NCI-H748 treated with DMSO at 0.1 percent for 48 hours (cell line): Measurements from ENCODE around the gene PPP2R1B.
"Not testable (repeated sequence)": the region's sequence is repeated elsewhere in the genome, so short reads cannot be mapped to it uniquely, and the experiment has no call there.

Experiments
- DNase-seq: peaks from one replicate; lab custom pipeline; 2025; lab: John Stamatoyannopoulos, UW

PPP2R1B gene

GRCh38 chr11:111726301-111726713 lies 39.9 kb downstream of the PPP2R1B start:
- no peak for DNase-seq

- no peak for DNase-seq
These were observed 40.6 kb downstream of the PPP2R1B start for GRCh38 chr11:111725621-111726020.

GRCh38 chr11:111724615-111725129 lies 41.5 kb downstream of the PPP2R1B start:
- DNase-seq = no peak

- DNase-seq = no peak
These were observed 42.6 kb downstream of the PPP2R1B start for GRCh38 chr11:111723595-111723994.

DNA sequence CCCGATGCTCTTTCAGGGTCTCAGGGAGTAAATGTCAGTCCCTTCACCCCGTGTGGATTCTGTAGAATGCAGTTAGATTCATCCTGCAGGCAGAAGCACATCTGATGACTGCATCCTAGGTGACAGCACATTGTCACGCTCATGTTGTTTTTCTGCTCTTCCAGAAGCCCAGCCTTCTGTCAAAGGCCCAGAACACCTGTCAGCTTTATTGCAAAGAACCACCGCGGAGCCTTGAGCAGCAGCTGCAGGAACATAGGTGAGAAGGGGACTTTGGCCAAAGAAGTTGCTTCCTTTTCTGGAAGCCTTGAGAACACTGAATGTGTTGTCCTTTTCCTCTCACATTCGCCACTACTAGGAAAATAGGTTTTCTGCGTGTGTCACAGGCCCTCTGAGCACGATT lies 43.7 kb downstream of the PPP2R1B start:
- DNase-seq = no peak

DNA sequence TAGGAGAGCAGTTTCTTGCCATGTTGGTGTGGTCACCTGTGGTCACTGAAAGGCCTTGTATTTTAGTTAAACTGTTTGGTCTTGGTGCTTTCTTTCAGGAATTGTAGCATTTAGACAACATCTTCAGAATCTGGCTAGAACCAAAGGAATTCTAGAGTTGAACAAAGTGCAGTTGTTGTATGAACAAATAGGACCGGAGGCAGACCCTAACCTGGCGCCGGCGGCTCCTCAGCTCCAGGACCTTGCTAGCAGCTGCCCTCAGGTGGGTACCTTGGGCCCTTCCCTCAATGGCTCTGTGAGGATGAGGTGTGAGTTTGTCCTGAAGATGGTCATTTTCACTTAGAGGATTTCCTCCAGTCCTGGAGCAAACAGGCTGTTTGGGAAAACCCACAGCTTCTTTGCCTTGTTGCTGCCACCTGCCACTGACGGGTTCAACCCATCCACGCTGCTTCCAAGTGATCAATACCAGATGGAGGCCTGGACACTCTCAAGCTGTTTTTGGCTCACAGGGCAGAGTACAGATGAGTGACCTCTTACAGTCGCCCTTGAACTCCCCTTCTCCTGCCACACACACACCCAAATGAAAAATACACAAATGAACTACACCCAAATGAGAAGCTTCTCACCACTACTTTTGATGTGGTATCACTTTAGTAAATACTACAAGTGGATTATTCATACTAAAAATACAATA lies 45.2 kb downstream of the PPP2R1B start:
- DNase-seq = no peak

GRCh38 chr11:111719379-111719778 lies 46.8 kb downstream of the PPP2R1B start:
- DNase-seq = no peak

DNA sequence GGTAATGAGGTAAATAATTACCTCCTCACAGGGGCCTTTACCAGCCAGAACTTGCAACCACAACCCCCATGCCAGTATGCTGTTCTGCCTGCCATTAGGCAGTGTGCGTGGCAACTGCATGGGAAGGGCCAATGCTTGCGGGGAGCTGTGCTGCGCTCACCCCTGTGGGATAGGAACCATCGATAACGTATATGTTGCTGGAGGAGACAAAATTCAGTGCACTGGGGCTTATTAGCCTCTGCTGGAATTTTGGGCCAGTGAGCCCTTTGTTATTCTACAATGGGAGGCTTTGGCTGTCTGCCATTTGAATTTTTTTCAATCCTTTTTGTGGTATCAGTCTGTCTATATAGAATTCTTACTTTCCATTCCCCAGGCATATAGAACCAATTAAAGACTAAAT lies 47.3 kb downstream of the PPP2R1B start:
- DNase-seq = no peak

- DNase-seq = no peak
These were observed 47.8 kb downstream of the PPP2R1B start for GRCh38 chr11:111718436-111718835.

DNA sequence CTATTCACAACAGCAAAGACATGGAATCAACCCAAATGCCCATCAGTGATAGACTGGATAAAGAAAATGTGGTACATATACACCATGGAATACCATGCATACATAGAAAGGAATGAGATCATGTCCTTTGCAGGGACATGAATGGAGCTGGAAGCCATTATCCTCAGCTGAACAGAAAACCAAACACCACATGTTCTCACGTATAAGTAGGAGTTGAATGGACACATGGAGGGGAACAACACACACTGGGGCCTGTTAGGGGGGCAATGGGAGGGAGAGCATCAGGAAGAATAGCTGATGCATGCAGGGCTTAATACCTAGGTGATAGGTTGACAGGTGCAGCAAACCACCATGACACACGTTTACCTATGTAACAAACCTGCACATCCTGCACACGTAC lies 48.5 kb downstream of the PPP2R1B start:
- not testable (repeated sequence) for DNase-seq

GRCh38 chr11:111715142-111715816 lies 50.9 kb downstream of the PPP2R1B start:
- no peak for DNase-seq

- DNase-seq = no peak
These were observed 51.7 kb downstream of the PPP2R1B start for GRCh38 chr11:111714522-111714921.

DNA sequence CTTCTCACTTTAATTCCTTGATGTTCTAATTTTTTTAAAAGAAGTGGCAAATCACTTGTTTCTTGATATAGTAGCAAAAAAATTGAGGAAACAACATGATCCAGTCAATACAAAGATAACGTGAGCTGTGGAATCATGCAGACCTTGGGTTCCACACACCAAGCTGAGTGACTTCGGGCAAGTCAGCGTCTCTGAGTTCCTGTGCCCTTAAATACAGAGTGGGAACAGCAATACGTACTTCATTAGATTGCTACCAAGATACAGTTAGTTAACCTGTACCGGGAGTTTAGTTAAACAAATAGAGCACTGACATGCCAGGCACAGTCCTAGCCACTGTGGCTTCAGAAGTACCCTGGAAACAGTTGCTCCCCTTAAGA lies 58.5 kb downstream of the PPP2R1B start:
- no peak for DNase-seq

DNA sequence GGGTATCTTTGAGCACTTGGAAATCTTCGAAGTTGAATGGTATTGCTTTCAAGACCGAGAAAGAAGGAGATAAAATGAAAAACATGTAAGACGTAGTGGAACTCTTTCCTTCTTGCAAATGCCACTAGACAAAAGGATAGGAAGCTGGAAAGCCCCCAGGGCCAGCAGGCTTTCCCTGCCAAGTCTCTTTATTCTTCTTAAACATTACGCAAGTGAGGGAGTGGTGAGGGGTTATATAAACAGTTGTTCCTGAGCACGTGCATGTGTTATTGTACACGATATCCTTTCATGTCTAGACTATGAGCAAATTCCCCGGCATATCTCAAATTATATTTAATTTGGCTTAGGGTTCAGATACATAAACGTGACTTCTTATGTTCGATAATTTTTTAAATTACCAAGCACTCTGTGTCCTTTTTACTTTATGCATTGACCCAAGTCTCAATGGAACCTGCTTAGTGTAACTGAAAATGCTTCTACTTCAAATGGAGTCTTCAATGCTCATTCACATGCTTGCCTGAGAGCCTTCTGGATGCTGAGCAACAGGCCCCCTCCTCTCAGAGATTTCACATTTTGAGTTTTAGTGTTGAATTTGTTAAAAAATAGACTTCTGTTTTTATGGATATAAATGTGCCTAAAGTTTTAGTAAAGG lies 59.0 kb downstream of the PPP2R1B start:
- DNase-seq = no peak

GRCh38 chr11:111703576-111703975 lies 62.6 kb downstream of the PPP2R1B start:
- no peak for DNase-seq

DNA sequence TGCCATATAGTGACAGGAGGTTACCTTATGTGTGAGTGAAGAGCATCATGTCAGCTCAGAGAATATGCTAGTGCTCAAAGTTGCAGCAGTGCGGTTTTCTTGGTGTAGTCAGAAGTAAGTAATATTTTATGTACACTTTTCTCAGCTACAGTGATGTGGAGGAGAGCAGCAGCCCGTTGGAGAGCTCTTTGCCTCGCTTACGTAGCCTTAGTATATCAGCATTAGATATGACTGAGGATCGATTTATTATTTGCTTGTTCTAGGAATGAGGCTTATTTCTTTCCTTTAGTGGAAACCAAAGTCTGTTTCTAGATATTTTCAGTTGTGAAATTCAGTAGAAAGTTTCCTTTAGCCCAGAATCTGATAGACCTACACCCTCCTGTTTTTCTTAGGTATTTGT lies 63.6 kb downstream of the PPP2R1B start:
- no peak for DNase-seq

GRCh38 chr11:111700162-111700561 lies 66.0 kb downstream of the PPP2R1B start:
- DNase-seq = no peak

DNA sequence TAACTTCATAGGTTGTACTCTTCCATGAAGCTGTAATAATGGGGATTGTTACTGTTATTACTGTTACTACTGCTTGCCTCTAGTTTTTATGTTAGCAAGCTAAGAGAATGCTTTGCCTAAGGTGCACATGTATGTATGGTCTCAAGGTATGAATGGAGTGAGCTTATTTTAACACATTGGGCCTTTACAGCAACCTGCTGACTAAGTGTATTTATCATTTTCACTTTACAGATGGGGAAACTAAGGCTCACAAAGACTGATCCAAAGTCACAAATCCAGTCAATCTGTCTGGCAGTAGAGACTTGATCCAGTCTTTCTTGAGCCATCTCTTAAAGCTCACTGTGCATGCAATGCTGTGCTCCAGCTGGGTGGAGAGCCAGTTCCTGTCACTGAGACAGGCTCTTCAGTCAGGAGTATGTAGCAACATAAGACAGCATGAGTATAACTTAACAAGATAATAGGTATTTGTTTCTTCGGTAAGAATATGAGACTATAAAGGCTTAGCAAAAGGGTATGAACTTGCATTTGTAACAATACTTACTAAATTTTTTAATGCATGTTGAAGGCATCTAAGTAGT lies 66.5 kb downstream of the PPP2R1B start:
- DNase-seq = no peak

GRCh38 chr11:111698852-111699559 lies 67.2 kb downstream of the PPP2R1B start:
- no peak for DNase-seq

GRCh38 chr11:111697933-111698371 lies 68.2 kb downstream of the PPP2R1B start:
- DNase-seq = no peak

DNA sequence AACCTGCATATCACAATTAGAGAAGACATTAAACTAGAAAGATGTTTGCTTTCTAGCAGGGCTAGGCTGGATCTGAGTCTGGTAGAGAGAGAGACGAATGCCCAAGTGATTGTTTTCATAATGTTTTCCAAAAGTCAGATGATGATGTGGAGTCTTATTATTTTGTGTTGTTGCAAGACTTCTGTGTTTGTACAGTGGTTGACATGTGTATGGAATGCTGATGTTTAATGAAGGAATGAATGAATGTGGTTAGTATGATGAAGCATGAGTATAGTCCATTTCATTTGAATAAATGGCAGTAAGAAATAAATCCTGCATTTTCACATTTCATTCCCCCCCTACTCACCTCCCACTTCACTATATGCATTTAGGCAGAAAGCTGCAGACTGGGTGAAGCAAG lies 69.6 kb downstream of the PPP2R1B start:
- no peak for DNase-seq

DNA sequence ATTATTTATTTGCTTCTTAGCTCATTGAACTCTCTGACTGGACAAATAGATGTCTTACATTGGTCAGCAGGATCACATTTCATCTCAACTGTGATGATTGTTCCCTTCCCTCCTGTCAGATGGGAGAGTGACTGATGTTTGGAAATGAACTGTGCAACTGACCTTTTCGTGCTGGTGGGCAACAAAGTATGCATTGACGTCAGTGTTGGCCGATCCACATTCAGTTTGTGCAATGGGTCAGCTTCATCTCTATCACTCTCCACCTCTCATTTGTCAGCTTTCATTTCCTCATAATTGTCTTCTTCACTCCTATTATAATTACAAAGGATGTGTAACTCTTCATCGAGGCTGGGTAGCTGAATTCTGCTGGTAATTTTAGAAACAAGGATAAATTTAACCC lies 71.3 kb downstream of the PPP2R1B start:
- DNase-seq = no peak
